GM18511 (cell line): ENCODE data around the gene SSB.
"Not testable (repeated sequence)": the region's sequence is repeated elsewhere in the genome, so short reads cannot be mapped to it uniquely, and the experiment has no call there.

Experiments used
- ATAC-seq: cut with Tn5 transposase; IDR thresholded peaks from one replicate; pipeline ENCODE4 v1.9.1; 2021; ENCODE audit warnings: mild to moderate bottlenecking, moderate library complexity; ENCODE audit not compliant: unreplicated experiment

The SSB gene

GRCh38 chr2:169798718-169799592 lies at the start of gene SSB:
SSB (plus strand) TSS chr2:169798871; CDS start chr2:169800961, 2,090 bp downstream.
- peak; percentile 98 for ATAC-seq

- no peak for ATAC-seq
Observed at GRCh38 chr2:169752752-169753151, 45.9 kb upstream of the SSB start.

GRCh38 chr2:169755083-169755870 lies 43.4 kb upstream of the SSB start:
- no peak for ATAC-seq

DNA sequence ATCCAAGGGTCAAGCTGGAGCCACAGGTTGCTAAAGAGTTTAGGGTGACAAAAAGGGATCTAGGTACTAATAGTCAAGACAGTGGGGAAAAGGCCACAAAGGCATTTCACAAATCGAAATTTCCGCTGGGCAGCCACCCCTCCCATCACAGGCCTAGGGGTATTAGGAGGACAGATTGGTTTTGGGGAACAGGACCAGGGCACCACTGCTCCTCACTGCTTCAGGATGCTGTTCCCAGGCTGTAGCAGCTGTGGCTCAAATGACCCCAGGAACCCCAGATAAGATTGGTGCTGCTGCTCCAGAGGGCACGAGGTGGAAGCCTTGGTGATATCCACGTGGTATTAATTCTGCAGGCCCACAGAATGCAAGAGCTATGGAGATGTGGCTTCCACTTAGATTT lies 42.3 kb upstream of the SSB start:
- no peak for ATAC-seq

DNA sequence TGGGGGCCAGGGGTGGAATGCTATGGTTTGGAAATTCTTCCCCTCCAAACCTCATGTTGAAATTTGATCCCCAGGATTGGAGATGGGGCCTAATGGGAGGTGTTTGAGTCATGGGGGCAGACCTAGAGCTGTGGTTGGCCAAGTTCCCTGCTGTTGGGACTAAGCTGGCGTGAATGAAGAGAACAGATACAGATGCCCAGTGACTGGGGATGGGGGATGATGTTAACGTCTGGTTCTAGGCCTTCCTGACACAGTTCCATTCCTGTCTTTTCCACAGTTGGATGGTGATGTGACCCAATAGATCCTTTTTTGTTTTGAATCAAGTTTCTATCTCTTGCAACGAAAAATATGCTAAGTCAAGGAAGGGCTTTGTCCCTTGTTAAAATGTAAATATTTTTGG lies 41.3 kb upstream of the SSB start:
- no peak for ATAC-seq

- no peak for ATAC-seq
Observed at GRCh38 chr2:169757778-169758177, 40.9 kb upstream of the SSB start.

DNA sequence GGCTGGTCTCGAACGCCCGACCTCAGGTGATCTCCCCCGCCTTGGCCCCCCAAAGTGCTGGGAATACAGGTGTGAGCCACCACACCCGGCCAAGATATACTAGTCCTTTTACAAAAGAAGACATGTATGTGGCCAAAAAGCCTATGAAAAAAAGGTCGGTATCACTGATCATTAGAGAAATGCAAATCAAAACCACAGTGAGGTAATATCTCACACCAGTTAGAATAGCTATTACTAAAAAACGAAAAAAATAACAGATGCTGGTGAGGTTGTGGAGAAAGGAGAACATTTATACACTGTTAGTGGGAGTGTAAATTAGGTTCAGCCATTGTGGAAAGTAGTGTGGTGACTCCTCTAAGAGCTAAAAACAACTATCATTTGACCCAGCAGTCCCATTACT lies 38.7 kb upstream of the SSB start:
- ATAC-seq, result no peak

DNA sequence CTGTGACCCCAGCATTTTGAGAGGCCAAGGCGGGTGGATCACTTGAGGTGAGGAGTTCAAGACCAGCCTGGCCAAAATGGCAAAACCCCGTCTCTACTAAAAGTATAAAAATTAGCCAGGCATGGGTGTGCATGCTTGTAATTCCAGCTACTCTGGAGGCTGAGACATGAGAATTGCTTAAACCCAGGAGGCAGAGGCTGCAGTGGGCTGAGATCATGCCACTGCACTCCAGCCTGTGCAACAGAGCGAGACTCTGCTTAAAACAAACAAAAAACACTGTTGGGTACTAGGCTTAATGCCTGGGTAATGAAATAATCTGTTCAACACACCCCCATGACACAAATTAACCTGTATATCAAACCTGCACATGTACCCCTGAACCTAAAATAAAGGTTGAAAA lies 37.9 kb upstream of the SSB start:
- not testable (repeated sequence) for ATAC-seq

- ATAC-seq, result peak; percentile 68
Observed at GRCh38 chr2:169761251-169761969, 37.3 kb upstream of the SSB start.

DNA sequence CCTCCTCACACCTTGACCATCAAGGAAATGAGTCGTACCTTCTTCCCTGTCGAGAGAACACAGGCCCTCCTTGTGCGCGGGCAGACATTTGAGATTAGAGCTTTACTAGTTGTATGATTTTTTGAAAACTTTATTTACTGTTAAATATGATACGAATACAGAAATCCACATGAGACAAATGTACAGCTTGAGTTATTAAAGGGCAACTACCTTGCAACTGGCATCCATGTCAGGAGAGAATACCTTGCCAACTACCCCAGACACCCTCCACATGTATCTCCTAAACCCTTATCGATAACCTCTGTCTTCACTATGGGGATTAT lies 36.7 kb upstream of the SSB start:
- ATAC-seq, result no peak

DNA sequence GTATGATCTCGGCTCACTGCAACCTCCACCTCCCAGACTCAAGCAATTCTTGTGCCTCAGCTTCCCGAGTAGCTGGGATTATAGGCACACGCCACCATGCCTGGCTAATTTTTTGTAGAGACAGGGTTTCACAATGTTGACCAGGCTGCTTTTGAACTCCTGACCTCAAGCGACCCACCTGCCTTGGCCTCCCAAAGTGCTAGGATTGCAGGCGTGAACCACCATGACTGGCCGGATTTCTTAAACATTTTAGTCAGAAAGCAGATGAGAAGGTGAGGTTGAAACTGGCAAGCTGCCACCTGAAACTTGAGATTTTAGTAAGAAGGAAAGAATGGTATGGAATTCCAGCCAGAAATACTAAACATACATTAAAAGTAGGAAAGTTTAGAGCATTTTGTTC lies 33.1 kb upstream of the SSB start:
- no peak for ATAC-seq

DNA sequence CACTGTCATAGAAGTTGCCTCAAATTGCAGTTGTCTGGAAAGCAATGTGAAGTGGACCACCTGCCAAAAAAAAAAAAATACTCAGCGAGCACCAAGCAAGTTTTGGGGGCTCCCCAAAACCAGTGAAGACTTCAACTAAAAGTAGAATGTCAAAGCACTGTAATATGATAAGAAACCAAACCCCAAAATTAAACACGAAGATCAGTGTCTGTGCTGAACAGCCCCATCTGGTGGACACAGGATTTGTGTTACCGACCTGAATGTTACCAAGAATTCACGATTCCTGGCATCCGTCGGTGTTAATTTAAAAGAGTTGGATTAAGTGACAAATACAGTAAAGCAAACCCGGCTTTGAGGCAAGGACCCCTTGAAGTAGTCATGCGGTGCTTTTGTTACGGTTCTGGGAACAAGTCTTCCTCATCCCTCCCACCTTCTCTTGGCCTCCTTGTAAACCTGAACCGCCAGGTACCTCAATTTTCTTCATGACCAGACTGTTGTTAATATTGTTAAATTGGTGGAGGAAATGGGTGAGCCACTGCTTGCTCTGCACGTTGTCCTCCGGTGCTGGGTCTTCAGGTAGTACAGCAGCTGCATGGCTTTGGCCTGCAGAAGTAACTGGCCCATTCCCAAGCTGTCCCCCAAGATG lies 31.3 kb upstream of the SSB start:
- ATAC-seq, result no peak

DNA sequence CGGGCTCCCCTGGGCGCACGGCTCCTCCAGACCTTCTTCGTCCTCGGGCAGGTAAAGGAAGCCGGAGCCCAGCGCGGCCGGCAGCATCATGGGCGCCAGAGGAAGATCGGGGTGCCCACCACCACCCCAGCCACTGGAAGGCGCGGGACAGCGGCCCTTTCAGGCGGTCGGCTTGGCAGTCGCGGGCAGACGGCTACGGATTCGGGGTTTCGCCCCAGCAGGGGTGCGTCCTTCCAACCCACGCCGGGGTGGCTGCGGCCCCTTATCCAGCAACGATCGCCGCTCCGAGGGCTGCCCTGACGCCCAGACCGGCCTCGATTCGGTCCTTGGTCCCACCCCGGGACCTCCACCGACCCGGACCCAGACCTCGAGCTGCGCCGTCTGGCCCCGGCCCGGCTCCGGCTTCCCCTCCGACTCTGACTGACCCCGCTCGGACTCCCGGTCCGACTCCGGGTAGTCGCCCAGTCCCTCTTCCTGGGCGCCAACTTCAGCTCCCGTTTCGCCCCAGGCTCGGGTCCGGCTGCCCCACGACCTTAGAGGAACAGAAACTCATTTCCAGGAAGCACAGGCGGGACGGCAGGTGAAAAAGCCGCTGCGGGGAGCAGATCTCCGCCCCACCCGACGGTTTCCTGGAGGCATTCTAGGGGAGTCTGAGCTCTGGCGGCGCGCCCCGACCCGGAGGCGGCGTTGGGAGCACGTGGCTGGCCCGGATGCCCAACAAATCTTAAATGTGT lies 30.2 kb upstream of the SSB start:
- no peak for ATAC-seq

DNA sequence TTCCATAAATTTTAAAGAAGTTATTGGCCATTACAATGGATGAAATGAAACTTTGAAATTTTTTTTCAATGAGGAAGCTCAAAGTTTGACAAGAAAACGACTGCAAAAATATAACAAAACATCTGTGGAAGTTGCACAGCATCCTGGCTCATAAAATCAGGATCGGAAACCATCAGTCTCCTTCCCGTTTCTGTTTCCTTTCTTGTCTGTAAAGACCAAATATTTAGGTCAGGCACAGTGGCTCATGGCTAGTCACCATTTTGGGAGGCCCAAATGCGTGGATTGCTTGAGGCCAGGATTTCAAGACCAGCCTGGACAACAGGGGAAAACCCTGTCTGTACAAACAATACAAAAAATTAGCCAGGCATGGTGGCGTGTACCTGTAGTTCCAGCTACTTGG lies 27.6 kb upstream of the SSB start:
- no peak for ATAC-seq

- no peak for ATAC-seq
Observed at GRCh38 chr2:169771612-169772011, 27.1 kb upstream of the SSB start.

DNA sequence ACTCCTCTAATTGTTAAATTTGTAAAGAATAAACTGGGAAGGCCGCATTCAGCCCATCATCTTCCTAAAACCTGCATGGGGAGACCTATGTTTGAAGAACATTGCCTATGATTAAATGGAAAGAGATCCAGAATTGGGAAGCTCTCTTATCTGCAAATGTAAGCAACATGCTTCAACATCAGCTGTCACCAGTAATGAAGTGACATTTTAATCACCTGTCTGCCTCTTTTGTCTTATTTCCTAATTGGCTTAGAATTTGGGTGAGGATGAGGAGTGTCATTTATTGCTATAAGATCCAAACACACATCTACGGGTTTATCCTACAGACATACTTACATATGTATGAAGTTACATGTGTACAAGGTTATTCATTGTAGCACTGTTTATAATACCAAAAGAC lies 26.0 kb upstream of the SSB start:
- no peak for ATAC-seq

DNA sequence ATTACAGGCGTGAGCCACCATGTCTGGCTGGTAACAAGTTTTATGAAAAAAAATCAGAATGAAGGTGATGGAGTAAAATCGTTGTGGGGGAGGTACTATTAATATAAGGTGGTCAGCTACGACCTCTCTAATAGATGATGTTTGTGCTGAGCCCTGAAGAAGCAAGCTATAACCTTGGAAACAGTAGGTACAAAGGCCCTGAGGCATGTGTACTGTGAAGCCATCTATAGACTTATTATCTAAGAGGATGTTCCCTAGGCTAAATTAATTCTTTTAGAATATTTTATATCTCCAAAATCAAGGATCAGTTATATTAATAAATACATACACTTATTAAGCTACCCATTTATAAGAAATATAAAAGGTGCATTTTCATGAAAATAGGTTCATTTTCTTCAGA lies 23.3 kb upstream of the SSB start:
- no peak for ATAC-seq

DNA sequence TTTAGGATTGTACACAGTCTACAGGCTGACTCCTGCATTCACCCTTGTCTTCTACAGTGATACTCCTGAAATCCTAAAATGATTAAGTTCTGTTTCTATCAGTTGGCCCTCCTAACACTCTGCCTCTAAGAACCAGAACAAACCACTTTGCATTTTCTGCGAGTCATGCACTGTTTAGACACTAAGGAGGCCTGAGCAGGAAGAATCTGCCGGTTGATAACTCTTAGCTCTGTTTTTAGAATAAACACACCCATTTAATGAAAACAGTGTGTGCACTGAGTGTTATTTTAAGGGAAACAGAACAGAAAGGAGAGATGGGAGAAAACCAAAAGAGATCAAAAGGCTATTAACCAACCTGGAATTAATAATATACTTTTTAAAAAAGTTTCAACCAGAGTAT lies 22.9 kb upstream of the SSB start:
- no peak for ATAC-seq

- no peak for ATAC-seq
Observed at GRCh38 chr2:169776252-169776761, 22.4 kb upstream of the SSB start.

DNA sequence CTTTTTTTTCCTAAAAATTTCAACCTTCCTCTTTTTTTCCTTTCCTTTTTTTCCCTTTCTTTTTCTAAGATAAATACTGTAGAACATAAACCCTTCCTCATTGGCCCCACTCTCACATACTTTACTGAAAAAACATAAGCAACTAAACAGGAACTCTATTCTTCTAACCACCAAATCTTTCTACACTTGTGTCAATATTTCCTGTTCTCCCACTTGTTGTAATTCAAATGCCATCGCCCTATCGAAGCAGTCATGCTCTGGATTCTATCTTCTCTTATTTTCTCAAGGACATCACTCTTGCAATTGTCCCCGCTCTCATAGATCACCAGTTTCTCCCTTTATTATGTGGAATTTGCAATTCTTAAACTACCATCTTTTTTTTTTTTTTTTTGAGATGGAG lies 20.2 kb upstream of the SSB start:
- ATAC-seq, result no peak
